Dermis microvascular lymphatic vessel endothelial cell (primary cell): ENCODE data around the gene P2RX1. TPM values are rescaled to one million over a fixed set of nuclear protein-coding genes. Genes with fewer than 3 reads are reported as not detected.
A peak's percentile ranks its signal among the peaks of the same experiment; 100 is the strongest.
"Not testable (repeated sequence)": the region's sequence is repeated elsewhere in the genome, so short reads cannot be mapped to it uniquely, and the experiment has no call there.

ENCODE experiments used
- DNase-seq, 2 donors: peaks; one replicate each; pipeline versions ENCODE4 v3.0.0 to v3.0.0-alpha.2; 2010; ENCODE audit warnings: low read depth in 2 of 2
- total RNA-seq: library from RNA; depleted of rRNA; stranded (reverse); fragments of >200 nt; gene quantifications from 2 replicates; pipeline ENCODE4 v1.2.1, GENCODE V29; 2014

Gene P2RX1
- total RNA-seq, 1 donor from 2014 or later: not detected

DNA sequence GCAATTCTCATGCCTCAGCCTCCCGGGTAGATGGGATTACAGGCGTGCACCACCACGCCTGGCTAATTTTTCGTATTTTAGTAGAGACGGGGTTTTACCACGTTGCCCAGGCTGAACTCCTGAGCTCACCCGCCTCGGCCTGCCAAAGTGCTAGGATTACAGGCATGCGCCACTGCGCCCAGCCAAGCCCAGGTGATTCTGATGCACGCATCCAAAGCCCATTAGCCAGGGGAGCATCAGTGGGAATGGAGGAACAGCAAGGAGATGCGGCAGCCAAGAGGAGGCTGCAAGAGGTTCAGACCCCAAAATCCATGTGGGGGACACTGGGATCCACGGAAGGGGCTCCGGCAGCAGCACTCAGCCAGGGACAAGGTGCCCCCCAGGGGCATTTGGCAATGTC is 35.9 kb upstream of the P2RX1 start:
- no peak for DNase-seq

GRCh38 chr17:3951420-3951819 is 35.2 kb upstream of the P2RX1 start:
- no peak for DNase-seq

- no peak for DNase-seq
Measured at GRCh38 chr17:3951003-3951402, 34.7 kb upstream of the P2RX1 start.

DNA sequence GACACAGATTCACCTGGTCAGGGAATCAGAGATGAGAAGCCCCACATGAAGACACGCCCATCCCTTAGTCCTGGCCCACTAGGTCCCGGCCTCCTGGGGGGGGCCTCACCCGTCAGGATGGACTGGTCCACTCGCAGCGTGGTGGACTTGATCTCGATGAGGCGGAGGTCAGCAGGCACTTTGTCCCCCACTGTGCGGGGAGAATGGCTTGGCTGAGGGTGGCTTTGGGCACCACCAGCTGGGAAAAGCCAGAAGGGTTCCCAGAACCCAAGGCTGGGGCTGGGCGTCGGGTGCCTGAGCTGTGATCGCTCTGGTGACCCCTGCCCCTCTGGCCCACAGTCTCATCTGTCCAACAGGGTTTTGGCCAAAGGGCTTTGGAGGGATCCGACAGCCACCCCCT is 34.3 kb upstream of the P2RX1 start:
- DNase-seq: no peak

GRCh38 chr17:3949418-3949817 is 33.2 kb upstream of the P2RX1 start:
- no peak for DNase-seq

- not testable (repeated sequence) for DNase-seq
Measured at GRCh38 chr17:3948551-3948950, 32.3 kb upstream of the P2RX1 start.

GRCh38 chr17:3947318-3947810 is 31.1 kb upstream of the P2RX1 start:
- DNase-seq: no peak

- no peak for DNase-seq
Measured at GRCh38 chr17:3946711-3947235, 30.5 kb upstream of the P2RX1 start.

DNA sequence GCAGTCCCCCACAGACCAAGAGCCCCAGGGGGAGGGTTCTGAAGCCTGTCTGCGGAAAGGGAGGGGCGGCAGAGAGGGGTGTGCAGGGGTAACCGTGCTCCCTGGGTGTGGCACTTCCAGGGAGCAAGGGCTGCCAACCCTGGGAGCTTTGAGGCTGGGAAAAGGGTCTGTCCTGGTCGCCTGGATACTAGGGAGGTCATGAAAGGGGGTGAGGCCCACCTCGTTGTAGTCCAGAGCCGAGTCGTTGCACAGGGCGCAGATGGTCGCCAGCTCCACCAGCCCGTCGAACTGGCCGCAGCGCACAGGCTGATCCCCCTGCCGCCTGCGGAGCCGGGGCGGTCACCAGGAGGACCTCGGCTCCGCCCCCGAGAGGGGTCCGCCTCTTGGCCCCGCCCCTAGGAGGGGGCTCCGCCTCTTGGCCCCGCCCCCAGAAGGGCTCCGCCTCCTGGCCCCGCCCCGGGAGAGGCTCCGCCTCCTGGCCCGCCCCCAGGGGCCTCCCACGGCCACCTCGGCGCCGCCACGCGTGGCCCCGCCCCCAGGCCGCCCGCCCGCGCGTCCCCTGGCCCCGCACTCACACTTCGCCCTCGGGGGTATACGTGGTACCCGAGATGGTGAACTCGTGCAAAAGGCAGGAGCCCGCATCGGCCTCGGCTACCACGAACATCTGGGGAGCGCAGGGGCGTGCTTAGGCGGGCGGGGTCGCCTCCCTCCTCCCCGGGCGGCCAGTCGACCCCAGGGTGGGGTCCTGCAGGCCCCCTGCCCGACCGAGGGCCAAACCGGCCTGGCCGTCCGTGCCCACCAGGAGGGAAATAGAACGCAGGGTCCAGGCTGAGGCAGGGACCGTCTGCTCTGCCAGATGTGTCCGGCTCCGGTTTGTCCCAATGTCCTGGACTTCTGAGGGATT is 28.5 kb upstream of the P2RX1 start:
- peak; percentile 21 to 77 for DNase-seq

DNA sequence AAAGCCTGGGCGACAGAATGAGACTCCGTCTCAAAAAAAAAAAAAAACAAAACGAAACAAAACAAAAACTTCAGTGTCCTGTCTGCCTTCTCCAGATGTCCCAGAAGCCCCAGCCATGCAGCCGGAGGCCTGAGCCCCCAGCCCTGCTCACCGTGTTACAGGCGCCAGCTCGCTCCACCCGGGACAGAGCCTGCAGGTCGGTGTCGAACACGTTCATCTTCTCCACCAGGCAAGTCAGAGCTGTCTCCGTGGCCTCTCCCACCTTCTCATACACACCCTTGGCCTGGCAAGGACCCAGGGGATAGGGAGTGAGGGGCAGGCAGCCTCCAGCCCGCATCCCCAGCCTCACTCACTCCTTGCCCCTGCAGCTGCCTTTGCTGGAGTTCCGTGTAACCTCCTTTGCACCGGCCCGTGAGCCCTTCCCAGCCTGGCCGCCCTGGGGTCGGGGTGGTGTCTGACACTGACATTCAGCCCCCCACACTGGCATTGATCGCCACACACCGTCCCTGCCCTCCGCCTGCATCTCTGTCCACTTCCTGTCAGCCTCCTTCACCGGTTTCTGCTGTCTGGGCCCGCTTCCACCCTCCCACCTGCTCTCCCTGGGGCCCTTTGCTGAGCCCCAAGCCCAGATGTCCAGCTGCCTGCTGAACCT is 27.1 kb upstream of the P2RX1 start:
- DNase-seq: no peak

DNA sequence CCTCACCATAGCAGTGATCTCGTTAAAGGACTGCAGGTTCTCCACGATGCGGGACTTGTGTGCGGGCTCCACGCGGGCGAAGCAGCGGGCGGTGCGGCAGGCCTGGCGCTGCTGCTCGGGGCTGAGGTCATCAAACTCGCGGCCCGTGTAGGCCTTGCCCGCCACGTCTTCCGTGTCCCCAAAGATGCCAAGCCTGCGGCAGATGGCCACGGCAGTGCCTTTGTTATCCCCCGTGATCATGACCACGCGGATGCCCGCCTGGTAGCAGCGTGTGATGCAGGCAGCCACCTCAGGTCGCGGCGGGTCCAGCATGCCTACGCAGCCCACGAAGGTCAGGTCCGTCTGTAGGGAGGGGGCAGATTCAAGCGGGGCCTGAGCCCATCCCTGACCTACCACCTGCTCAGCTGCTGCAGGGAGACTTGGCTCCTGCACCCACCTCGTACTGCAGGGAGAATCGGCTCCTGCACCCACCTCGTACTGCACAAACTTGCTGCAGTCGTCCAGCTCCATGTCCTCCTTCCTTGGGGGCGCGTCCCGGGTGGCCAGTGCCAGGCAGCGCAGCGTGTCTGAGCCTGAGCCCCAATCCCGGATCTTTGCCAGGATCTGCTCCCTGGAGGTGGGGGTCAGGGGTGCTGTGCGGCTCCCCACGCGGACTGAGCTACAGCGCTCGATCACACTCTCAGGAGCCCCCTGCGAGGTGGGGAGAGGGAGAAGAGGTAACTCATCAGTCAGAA is 24.9 kb upstream of the P2RX1 start:
- no peak for DNase-seq

DNA sequence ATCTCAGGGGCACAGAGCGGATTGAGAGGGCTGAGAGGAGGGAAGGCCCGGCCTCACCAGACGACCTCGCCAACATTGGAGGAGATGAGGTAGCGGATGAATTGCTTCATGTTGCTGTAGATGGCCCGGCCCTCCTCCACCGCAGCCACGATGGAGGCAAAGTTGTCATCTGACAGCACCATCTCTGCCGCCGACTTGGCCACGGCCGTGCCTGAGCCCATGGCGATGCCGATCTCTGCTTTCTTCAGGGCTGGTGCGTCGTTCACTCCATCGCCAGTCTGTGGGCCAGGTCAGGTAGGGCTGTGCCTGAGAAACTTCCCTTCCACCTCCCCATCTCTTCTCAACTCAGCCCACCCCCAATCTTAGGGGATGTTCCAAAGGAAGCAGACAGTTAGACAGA is 21.1 kb upstream of the P2RX1 start:
- DNase-seq: no peak

- DNase-seq: peak in 1 of 2 donors; percentile 40
Measured at GRCh38 chr17:3935825-3936355, 19.6 kb upstream of the P2RX1 start.

DNA sequence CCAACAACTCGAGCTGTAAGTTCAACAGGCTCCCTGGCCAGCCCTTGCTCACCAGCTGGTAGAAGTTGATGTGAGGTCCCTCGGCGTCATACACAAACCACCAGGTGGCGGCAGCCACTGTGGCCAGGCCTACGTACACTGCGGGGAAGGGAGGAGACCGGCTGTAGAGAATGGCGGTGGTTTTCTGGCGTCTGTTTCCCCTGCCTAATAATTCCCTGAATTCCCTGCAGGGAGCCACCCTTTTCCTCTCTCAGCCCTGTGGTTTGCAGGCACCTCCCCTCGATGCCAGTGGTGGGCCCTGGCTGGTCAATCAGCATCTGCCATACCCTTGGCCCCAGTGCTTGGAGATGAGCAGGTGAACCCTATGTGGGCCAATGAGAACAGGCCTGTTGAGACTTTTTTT is 18.9 kb upstream of the P2RX1 start:
- peak; percentile 75 to 86 for DNase-seq

DNA sequence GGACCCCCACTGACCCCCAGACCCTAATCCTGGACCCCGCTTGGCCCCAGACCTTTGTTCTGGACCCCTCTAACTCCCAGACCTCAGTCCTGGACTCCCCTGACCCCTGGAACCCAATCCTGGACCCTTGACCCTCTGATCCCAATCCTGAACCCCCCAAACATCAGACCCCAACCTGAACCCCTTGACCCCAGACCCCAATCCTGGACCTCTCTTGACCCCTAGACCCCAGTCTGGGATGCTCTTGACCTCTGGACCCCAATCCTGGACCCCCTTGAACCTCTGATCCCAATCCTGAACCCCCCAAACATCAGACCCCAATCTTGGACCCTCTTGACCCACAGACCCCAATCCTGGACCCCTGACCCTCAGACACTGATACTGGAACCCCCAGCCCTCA is 13.5 kb upstream of the P2RX1 start:
- no peak for DNase-seq

DNA sequence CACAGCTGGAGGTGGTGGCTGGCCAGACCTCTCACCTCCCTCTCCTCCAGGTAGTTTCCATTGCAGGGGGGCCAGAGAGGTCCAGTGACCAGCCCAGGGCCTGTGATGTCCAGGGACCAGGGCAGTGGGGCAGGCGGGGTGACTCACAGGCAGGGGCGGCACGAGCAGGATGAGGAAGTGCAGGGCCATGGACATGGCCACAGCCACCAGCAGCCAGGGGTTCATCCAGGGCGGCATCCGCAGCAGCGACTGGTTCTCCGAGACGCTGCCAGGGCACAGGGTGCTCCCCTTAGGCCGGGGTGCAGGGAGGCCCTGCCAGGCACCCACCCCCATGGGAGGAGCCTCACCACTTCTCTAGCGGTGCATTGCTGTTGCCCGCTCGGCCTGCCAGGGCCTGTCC is 12.9 kb upstream of the P2RX1 start:
- DNase-seq: no peak

GRCh38 chr17:3928406-3928805 is 12.1 kb upstream of the P2RX1 start:
- DNase-seq: no peak

GRCh38 chr17:3927628-3928340 is 11.5 kb upstream of the P2RX1 start:
- no peak for DNase-seq

GRCh38 chr17:3926860-3927627 is 10.8 kb upstream of the P2RX1 start:
- no peak for DNase-seq
